WTC11 (cell line): ENCODE measurements around the gene SLC35F1. TPM values are rescaled to one million over a fixed set of nuclear protein-coding genes. Genes with fewer than 3 reads are reported as not detected.

ENCODE experiments used
- ATAC-seq: fragments of 200-7000 bp; cut with Tn5 transposase; 2 replicates; pipeline ENCODE4 v1.10.0; 2021; ENCODE audit warnings: mild to moderate bottlenecking, moderate library complexity
- CTCF ChIA-PET: fragments of 300-600 bp; sonication (Branson Sonifier 250); formaldehyde crosslinking; loops from one replicate; lab custom pipeline; 2021; ENCODE audit warnings: antibody characterized with exemption; lab: Charles Lee
- POLR2A ChIA-PET: fragments of 350-600 bp; sonication (Branson Sonifier 250); formaldehyde crosslinking; loops from one replicate; lab custom pipeline; 2021; ENCODE audit warnings: antibody characterized with exemption; lab: Charles Lee
- DNase-seq: peaks from one replicate; pipeline ENCODE4 v3.0.0; 2021; ENCODE audit warnings: low spot score
- H3K27ac Mint-ChIP-seq: 2 replicates; pipeline ENCODE4 v1.8.0; 2021; ENCODE audit warnings: mixed read lengths
- H3K27me3 Mint-ChIP-seq: 2 replicates; pipeline ENCODE4 v1.8.0; 2021; ENCODE audit warnings: low read depth, mild to moderate bottlenecking, moderate library complexity, mixed read lengths
- H3K36me3 Mint-ChIP-seq: 2 replicates; pipeline ENCODE4 v1.8.0; 2021; ENCODE audit warnings: mixed read lengths
- H3K4me1 Mint-ChIP-seq: 2 replicates; pipeline ENCODE4 v1.8.0; 2022; ENCODE audit warnings: mixed read lengths
- H3K4me3 Mint-ChIP-seq: 2 replicates; pipeline ENCODE4 v1.8.0; 2021; ENCODE audit warnings: mild to moderate bottlenecking, moderate library complexity, mixed read lengths
- H3K9me3 Mint-ChIP-seq: 2 replicates; pipeline ENCODE4 v1.8.0; 2021; ENCODE audit warnings: mixed read lengths
- AR ChIP-seq: fragments of 250-450 bp; sonication (Bioruptor Pico); IDR thresholded peaks from 2 replicates; pipeline ENCODE4 v1.9.0; 2021; ENCODE audit warnings: mild to moderate bottlenecking
- ATF6 ChIP-seq: sonication (generic); formaldehyde crosslinking; IDR thresholded peaks from 2 replicates; pipeline ENCODE4 v1.8.1; 2023; ENCODE audit warnings: mild to moderate bottlenecking, missing genetic modification reagents
- CDX4 ChIP-seq: fragments of 250-450 bp; sonication (Bioruptor Pico); IDR thresholded peaks from 2 replicates; pipeline ENCODE4 v1.9.0; 2021; ENCODE audit warnings: moderate library complexity, mild to moderate bottlenecking, inconsistent platforms, borderline replicate concordance
- E2F1 ChIP-seq: sonication (generic); formaldehyde crosslinking; IDR thresholded peaks from 2 replicates; pipeline ENCODE4 v1.8.0; 2022; ENCODE audit warnings: mild to moderate bottlenecking, missing genetic modification reagents
- GABPB1 ChIP-seq: sonication (generic); formaldehyde crosslinking; IDR thresholded peaks from 2 replicates; pipeline ENCODE4 v1.8.1; 2023; ENCODE audit warnings: mild to moderate bottlenecking, missing genetic modification reagents
- HMGA2 ChIP-seq: fragments of 250-450 bp; sonication (Bioruptor Pico); IDR thresholded peaks from 2 replicates; pipeline ENCODE4 v1.4.0; 2021; ENCODE audit warnings: mild to moderate bottlenecking, moderate library complexity
- OVOL2 ChIP-seq: fragments of 250-450 bp; sonication (Bioruptor Pico); IDR thresholded peaks from 2 replicates; pipeline ENCODE4 v1.9.0; 2021; ENCODE audit warnings: mild to moderate bottlenecking, borderline replicate concordance
- PRRX2 ChIP-seq: fragments of 250-450 bp; sonication (Bioruptor Pico); IDR thresholded peaks from 2 replicates; pipeline ENCODE4 v1.8.0; 2021; ENCODE audit warnings: mild to moderate bottlenecking
- RELA ChIP-seq: sonication (generic); formaldehyde crosslinking; IDR thresholded peaks from 2 replicates; pipeline ENCODE4 v1.8.1; 2022; ENCODE audit warnings: missing genetic modification reagents, mild to moderate bottlenecking, borderline replicate concordance
- SMAD3 ChIP-seq: sonication (generic); formaldehyde crosslinking; IDR thresholded peaks from 2 replicates; pipeline ENCODE4 v1.8.0; 2022; ENCODE audit warnings: missing genetic modification reagents, mild to moderate bottlenecking, borderline replicate concordance
- TEAD1 ChIP-seq: sonication (generic); formaldehyde crosslinking; IDR thresholded peaks from 2 replicates; pipeline ENCODE4 v1.8.0; 2022; ENCODE audit warnings: mild to moderate bottlenecking, missing genetic modification reagents
- USF1 ChIP-seq: sonication (generic); formaldehyde crosslinking; IDR thresholded peaks from 2 replicates; pipeline ENCODE4 v1.8.0; 2022; ENCODE audit warnings: mild to moderate bottlenecking, missing genetic modification reagents
- ZNF219 ChIP-seq: sonication (generic); formaldehyde crosslinking; IDR thresholded peaks from 2 replicates; pipeline ENCODE4 v1.8.0; 2023; ENCODE audit warnings: missing genetic modification reagents, mild to moderate bottlenecking, borderline replicate concordance
- ZNF396 ChIP-seq: fragments of 250-450 bp; sonication (Bioruptor Pico); IDR thresholded peaks from 2 replicates; pipeline ENCODE4 v1.8.0; 2021; ENCODE audit warnings: mild to moderate bottlenecking, moderate library complexity, borderline replicate concordance
- ZNF416 ChIP-seq: fragments of 250-450 bp; sonication (Bioruptor Pico); IDR thresholded peaks from 2 replicates; pipeline ENCODE4 v1.9.0; 2021; ENCODE audit warnings: mild to moderate bottlenecking, inconsistent platforms
- total RNA-seq: library from RNA; stranded (reverse); gene quantifications from 3 replicates; pipeline ENCODE4 v1.2.3, GENCODE V29; 2021
- TF ChIP-seq, protein P1 (sequence below): fragments of 250-450 bp; sonication (Bioruptor Pico); IDR thresholded peaks from 2 replicates; pipeline ENCODE4 v1.9.0; 2021; ENCODE audit warnings: mild to moderate bottlenecking
- TF ChIP-seq, protein P2 (sequence below): sonication (generic); formaldehyde crosslinking; IDR thresholded peaks from 2 replicates; pipeline ENCODE4 v1.8.0; 2023; ENCODE audit warnings: missing genetic modification reagents, mild to moderate bottlenecking, borderline replicate concordance
- TF ChIP-seq, protein P3 (sequence below): sonication (generic); formaldehyde crosslinking; IDR thresholded peaks from 2 replicates; pipeline ENCODE4 v1.8.0; 2022; ENCODE audit warnings: mild to moderate bottlenecking, missing genetic modification reagents

Gene SLC35F1
- total RNA-seq, 1 experiment from 2014 or later = 11.0 TPM

GRCh38 chr6:118280210-118280609, 373.1 kb downstream of the SLC35F1 start (continued):
- TF ChIP-seq, protein P1, sequence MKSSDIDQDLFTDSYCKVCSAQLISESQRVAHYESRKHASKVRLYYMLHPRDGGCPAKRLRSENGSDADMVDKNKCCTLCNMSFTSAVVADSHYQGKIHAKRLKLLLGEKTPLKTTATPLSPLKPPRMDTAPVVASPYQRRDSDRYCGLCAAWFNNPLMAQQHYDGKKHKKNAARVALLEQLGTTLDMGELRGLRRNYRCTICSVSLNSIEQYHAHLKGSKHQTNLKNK (CRISPR knock-in tag) = no peak
- TF ChIP-seq AR (CRISPR knock-in tag) (no peak), RELA (CRISPR knock-in tag) (no peak), OVOL2 (CRISPR knock-in tag) (no peak), SMAD3 (no peak), CDX4 (CRISPR knock-in tag) (no peak), PRRX2 (CRISPR knock-in tag) (no peak), TEAD1 (CRISPR knock-in tag) (no peak), ZNF219 (no peak), GABPB1 (CRISPR knock-in tag) (no peak), HMGA2 (no peak)
- TF ChIP-seq, protein P2, sequence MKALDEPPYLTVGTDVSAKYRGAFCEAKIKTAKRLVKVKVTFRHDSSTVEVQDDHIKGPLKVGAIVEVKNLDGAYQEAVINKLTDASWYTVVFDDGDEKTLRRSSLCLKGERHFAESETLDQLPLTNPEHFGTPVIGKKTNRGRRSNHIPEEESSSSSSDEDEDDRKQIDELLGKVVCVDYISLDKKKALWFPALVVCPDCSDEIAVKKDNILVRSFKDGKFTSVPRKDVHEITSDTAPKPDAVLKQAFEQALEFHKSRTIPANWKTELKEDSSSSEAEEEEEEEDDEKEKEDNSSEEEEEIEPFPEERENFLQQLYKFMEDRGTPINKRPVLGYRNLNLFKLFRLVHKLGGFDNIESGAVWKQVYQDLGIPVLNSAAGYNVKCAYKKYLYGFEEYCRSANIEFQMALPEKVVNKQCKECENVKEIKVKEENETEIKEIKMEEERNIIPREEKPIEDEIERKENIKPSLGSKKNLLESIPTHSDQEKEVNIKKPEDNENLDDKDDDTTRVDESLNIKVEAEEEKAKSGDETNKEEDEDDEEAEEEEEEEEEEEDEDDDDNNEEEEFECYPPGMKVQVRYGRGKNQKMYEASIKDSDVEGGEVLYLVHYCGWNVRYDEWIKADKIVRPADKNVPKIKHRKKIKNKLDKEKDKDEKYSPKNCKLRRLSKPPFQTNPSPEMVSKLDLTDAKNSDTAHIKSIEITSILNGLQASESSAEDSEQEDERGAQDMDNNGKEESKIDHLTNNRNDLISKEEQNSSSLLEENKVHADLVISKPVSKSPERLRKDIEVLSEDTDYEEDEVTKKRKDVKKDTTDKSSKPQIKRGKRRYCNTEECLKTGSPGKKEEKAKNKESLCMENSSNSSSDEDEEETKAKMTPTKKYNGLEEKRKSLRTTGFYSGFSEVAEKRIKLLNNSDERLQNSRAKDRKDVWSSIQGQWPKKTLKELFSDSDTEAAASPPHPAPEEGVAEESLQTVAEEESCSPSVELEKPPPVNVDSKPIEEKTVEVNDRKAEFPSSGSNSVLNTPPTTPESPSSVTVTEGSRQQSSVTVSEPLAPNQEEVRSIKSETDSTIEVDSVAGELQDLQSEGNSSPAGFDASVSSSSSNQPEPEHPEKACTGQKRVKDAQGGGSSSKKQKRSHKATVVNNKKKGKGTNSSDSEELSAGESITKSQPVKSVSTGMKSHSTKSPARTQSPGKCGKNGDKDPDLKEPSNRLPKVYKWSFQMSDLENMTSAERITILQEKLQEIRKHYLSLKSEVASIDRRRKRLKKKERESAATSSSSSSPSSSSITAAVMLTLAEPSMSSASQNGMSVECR (CRISPR knock-in tag) = no peak

GRCh38 chr6:118281291-118281690, 374.2 kb downstream of the SLC35F1 start:
- POLR2A ChIA-PET = no interaction called here
- TF ChIP-seq SMAD3 (no peak), USF1 (CRISPR knock-in tag) (no peak), ZNF396 (no peak), E2F1 (CRISPR knock-in tag) (no peak), ATF6 (CRISPR knock-in tag) (no peak), ZNF416 (CRISPR knock-in tag) (no peak)
- TF ChIP-seq, protein P1 (CRISPR knock-in tag) = no peak
- TF ChIP-seq, protein P3, sequence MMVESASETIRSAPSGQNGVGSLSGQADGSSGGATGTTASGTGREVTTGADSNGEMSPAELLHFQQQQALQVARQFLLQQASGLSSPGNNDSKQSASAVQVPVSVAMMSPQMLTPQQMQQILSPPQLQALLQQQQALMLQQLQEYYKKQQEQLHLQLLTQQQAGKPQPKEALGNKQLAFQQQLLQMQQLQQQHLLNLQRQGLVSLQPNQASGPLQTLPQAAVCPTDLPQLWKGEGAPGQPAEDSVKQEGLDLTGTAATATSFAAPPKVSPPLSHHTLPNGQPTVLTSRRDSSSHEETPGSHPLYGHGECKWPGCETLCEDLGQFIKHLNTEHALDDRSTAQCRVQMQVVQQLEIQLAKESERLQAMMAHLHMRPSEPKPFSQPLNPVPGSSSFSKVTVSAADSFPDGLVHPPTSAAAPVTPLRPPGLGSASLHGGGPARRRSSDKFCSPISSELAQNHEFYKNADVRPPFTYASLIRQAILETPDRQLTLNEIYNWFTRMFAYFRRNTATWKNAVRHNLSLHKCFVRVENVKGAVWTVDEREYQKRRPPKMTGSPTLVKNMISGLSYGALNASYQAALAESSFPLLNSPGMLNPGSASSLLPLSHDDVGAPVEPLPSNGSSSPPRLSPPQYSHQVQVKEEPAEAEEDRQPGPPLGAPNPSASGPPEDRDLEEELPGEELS = no peak
- DNase-seq (no peak), ATAC-seq (peak; percentile 86)
- H3K4me1 Mint-ChIP-seq = peaks cover 13% of the 10 kb centered on the region
- CTCF ChIA-PET = interaction anchor here (1.4 kb wide), 1 partner anchor 284 kb away, joined by 4 read pairs; no protein-coding TSS in a partner anchor
- H3K4me3 Mint-ChIP-seq = no peak overlapping the region
- H3K9me3 Mint-ChIP-seq = no peaks in the 10 kb centered on the region
- H3K27ac Mint-ChIP-seq = no peak overlapping the region
- H3K27me3 Mint-ChIP-seq = no peaks in the 10 kb centered on the region
- no peaks in the 10 kb centered on the region for H3K36me3 Mint-ChIP-seq
